NK-92 treated with Interleukin-12 subunit alpha and Interleukin-12 subunit beta, amount 100 ng/mL, for 24 hours (cell line): Measurements from ENCODE around the gene ANKRD63.

Experiments used
- DNase-seq: peaks from one replicate; lab custom pipeline; 2025; lab: John Stamatoyannopoulos, UW

Gene ANKRD63

GRCh38 chr15:40295877-40296560 is 13.2 kb upstream of the ANKRD63 start:
- DNase-seq, result no peak

- no peak for DNase-seq
These were observed 12.4 kb upstream of the ANKRD63 start for GRCh38 chr15:40295297-40295696.

GRCh38 chr15:40293905-40294895 is 11.3 kb upstream of the ANKRD63 start:
- no peak for DNase-seq

- no peak for DNase-seq
These were observed 10.1 kb upstream of the ANKRD63 start for GRCh38 chr15:40293006-40293405.

- no peak for DNase-seq
These were observed 9.4 kb upstream of the ANKRD63 start for GRCh38 chr15:40292246-40292645.

GRCh38 chr15:40290918-40291574 is 8.2 kb upstream of the ANKRD63 start:
- no peak for DNase-seq

GRCh38 chr15:40290545-40290917 is 7.7 kb upstream of the ANKRD63 start:
- no peak for DNase-seq

- no peak for DNase-seq
These were observed 6.4 kb upstream of the ANKRD63 start for GRCh38 chr15:40289140-40289775.

- DNase-seq, result no peak
These were observed 5.1 kb upstream of the ANKRD63 start for GRCh38 chr15:40287968-40288367.

- DNase-seq, result no peak
These were observed 4.6 kb upstream of the ANKRD63 start for GRCh38 chr15:40287505-40287904.

- DNase-seq, result no peak
These were observed 3.9 kb upstream of the ANKRD63 start for GRCh38 chr15:40286794-40287193.

- no peak for DNase-seq
These were observed 3.2 kb upstream of the ANKRD63 start for GRCh38 chr15:40286061-40286532.

GRCh38 chr15:40285554-40286011 is 2.7 kb upstream of the ANKRD63 start:
- no peak for DNase-seq

GRCh38 chr15:40285151-40285550 is 2.3 kb upstream of the ANKRD63 start:
- DNase-seq, result no peak

GRCh38 chr15:40283615-40284300 is 894 bp upstream of the ANKRD63 start:
- DNase-seq, result no peak

- no peak for DNase-seq
These were observed 556 bp downstream of the ANKRD63 start for GRCh38 chr15:40282147-40282868.

GRCh38 chr15:40281801-40282146 is 1.1 kb downstream of the ANKRD63 start:
- DNase-seq, result no peak

GRCh38 chr15:40281057-40281800 is 1.6 kb downstream of the ANKRD63 start:
- DNase-seq, result no peak

GRCh38 chr15:40280260-40281056 is 2.4 kb downstream of the ANKRD63 start:
- no peak for DNase-seq
